Smooth muscle cell (in vitro differentiated cells): ENCODE data around the gene STC2. TPM values are rescaled to one million over a fixed set of nuclear protein-coding genes. Genes with fewer than 3 reads are reported as not detected.
"Not testable (repeated sequence)": the region's sequence is repeated elsewhere in the genome, so short reads cannot be mapped to it uniquely, and the experiment has no call there.

Source experiments
- DNase-seq: peaks from one replicate; lab custom pipeline; 2025; ENCODE audit not compliant: unreplicated experiment; lab: John Stamatoyannopoulos, UW
- H2AFZ ChIP-seq: fragments of 200-600 bp; sonication (generic); 2 replicates; pipeline ENCODE4 v1.6.0; 2016; ENCODE audit warnings: antibody characterized with exemption, low read depth, mild to moderate bottlenecking
- H3F3A ChIP-seq: fragments of 200-600 bp; sonication (generic); 2 replicates; pipeline ENCODE4 v1.6.0; 2017; ENCODE audit warnings: antibody characterized with exemption, low read depth
- H3K27ac ChIP-seq: fragments of 200-600 bp; sonication (generic); 2 replicates; pipeline ENCODE4 v1.5.1; 2016; ENCODE audit warnings: low read depth, mild to moderate bottlenecking
- H3K27me3 ChIP-seq: fragments of 200-600 bp; sonication (generic); 2 replicates; pipeline ENCODE4 v1.6.1; 2016; ENCODE audit warnings: low read depth, mild to moderate bottlenecking
- H3K36me3 ChIP-seq: fragments of 200-600 bp; sonication (generic); 2 replicates; pipeline ENCODE4 v1.5.1; 2016; ENCODE audit warnings: low read depth
- H3K4me1 ChIP-seq: fragments of 200-600 bp; sonication (generic); 2 replicates; pipeline ENCODE4 v1.5.1; 2016; ENCODE audit warnings: low read depth
- H3K4me2 ChIP-seq: fragments of 200-600 bp; sonication (generic); 2 replicates; pipeline ENCODE4 v1.6.0; 2016; ENCODE audit warnings: mild to moderate bottlenecking
- H3K4me3 ChIP-seq: fragments of 200-600 bp; sonication (generic); 2 replicates; pipeline ENCODE4 v1.5.1; 2016; ENCODE audit warnings: mild to moderate bottlenecking
- H3K79me2 ChIP-seq: fragments of 200-600 bp; sonication (generic); 2 replicates; pipeline ENCODE4 v1.6.0; 2016; ENCODE audit warnings: low read depth, mild to moderate bottlenecking
- H3K9ac ChIP-seq: fragments of 200-600 bp; sonication (generic); 2 replicates; pipeline ENCODE4 v1.6.0; 2016; ENCODE audit warnings: low read depth
- H3K9me3 ChIP-seq: fragments of 200-600 bp; sonication (generic); replicated peaks from 2 replicates; pipeline ENCODE4 v1.5.1; 2016; ENCODE audit warnings: low read depth
- H4K20me1 ChIP-seq: fragments of 200-600 bp; sonication (generic); 2 replicates; pipeline ENCODE4 v1.6.0; 2016; ENCODE audit warnings: low read depth
- CTCF ChIP-seq: fragments of 200-600 bp; sonication (generic); IDR thresholded peaks from 2 replicates; pipeline ENCODE4 v1.5.1; 2017; ENCODE audit warnings: borderline replicate concordance, mild to moderate bottlenecking, antibody characterized with exemption; ENCODE audit not compliant: insufficient read depth, poor library complexity, severe bottlenecking
- WGBS: methylation state at CpG from one replicate; pipeline ENCODE4 v1.1.7; 2016; ENCODE audit warnings: low lambda C conversion rate; 5-methylcytosine and 5-hydroxymethylcytosine counted together
- polyA plus RNA-seq: library from polyadenylated mRNA; unstranded; fragments of >200 nt; fragmentation: Nextera tagmentation; extraction: Ambion mirVana; gene quantifications from 2 replicates; pipeline ENCODE4 v1.2.1, GENCODE V29; 2016
- total RNA-seq: library from RNA; depleted of rRNA; stranded (reverse); fragments of >200 nt; gene quantifications from 2 replicates; pipeline ENCODE4 v1.2.3, GENCODE V29; 2014

STC2 gene
- total and polyA plus RNA-seq, 2 experiments from 2014 or later = 54.3 to 75.4 TPM

GRCh38 chr5:173288632-173289031 is 39.6 kb downstream of the STC2 start:
- Histone ChIP-seq H3K27me3 (peaks cover 9% of the 10 kb centered on the region), H3K4me3 (no peak overlapping the region), H3K4me1 (peaks cover 27% of the 10 kb centered on the region), H3K4me2 (no peak overlapping the region), H2AFZ (no peak overlapping the region), H3K27ac (no peak overlapping the region), H3K79me2 (no peaks in the 10 kb centered on the region), H3F3A (peaks cover 11% of the 10 kb centered on the region), H3K9ac (no peak overlapping the region), H4K20me1 (no peaks in the 10 kb centered on the region), H3K9me3 (no peaks in the 10 kb centered on the region), H3K36me3 (no peaks in the 10 kb centered on the region)
- 97% methylated on average over 4 of the region's 4 CpGs for WGBS
- no peak for TF ChIP-seq CTCF
- DNase-seq = no peak

GRCh38 chr5:173287086-173287485 is 41.1 kb downstream of the STC2 start:
- Histone ChIP-seq H3K27me3 (peaks cover 9% of the 10 kb centered on the region), H3K4me3 (no peak overlapping the region), H3K79me2 (no peaks in the 10 kb centered on the region), H4K20me1 (no peaks in the 10 kb centered on the region), H2AFZ (no peak overlapping the region), H3K36me3 (no peaks in the 10 kb centered on the region), H3K9ac (no peak overlapping the region), H3K27ac (no peak overlapping the region), H3K4me1 (peaks cover 14% of the 10 kb centered on the region), H3F3A (peaks cover 11% of the 10 kb centered on the region), H3K9me3 (no peaks in the 10 kb centered on the region), H3K4me2 (no peak overlapping the region)
- 61% methylated on average over 7 of the region's 7 CpGs for WGBS
- DNase-seq = no peak
- TF ChIP-seq CTCF = no peak

- not testable (repeated sequence) for H3K4me3 ChIP-seq, H3K4me1 ChIP-seq, H3K9me3 ChIP-seq, DNase-seq, H3K9ac ChIP-seq, H3F3A ChIP-seq, H3K27me3 ChIP-seq, H3K79me2 ChIP-seq, H4K20me1 ChIP-seq, H2AFZ ChIP-seq, H3K27ac ChIP-seq, H3K36me3 ChIP-seq
- WGBS = 97% methylated on average over 4 of the region's 4 CpGs
- H3K4me2 ChIP-seq = peak overlapping the region; percentile 83
Measured at GRCh38 chr5:173284343-173284958, 43.8 kb downstream of the STC2 start.

DNA sequence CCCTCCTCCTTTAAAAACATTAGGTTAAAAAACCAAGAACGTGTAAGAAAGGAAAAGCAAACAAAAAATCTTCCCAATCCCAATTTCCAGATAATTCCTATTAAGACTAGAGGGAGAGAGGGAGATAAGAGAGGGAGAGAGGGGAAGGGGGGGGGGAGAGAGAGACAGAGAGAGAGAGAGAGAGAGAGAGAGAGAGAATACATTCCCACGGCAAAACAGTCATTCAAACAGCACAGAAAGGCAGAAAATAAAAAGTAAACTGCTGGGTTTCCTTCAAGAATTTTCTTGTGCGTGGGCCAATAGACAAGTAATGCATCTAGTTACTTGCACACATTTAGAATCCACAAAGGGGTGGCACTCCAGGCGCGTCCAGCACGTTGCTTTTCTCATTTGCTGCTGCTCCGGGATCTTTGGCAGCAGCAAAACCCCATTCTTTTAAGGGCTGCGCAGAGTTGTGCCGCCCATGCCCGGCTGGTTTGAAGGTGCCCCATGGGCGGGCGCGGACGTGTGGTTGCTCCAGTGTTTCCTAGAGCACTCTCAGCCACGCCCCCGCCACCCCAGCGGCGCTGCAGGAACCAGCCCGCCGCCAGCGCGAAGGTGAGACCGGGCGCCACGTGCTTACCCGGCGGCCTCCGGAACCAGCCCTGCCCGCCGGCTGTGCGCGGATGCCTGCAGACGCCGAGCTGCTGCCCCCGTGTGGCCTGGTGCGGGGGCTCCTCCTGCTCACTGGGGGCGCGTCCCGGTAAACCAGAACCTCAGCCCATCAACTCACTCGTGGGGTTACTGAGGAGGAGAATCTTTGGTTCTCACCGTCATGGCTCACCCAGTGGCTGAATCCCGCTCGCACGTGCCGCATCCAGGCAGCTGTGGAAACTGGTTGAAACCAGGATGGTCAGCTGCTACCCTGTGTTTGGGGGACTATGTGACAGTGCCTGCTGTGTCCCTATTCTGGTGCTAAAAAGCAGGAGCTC is 44.6 kb downstream of the STC2 start:
- Histone ChIP-seq H3K27me3 (peaks cover 9% of the 10 kb centered on the region), H3K9ac (no peak overlapping the region), H3K4me2 (peak overlapping the region; percentile 83), H3K4me3 (peak overlapping the region; percentile 17), H3K79me2 (no peaks in the 10 kb centered on the region), H3K27ac (no peak overlapping the region), H3K9me3 (no peaks in the 10 kb centered on the region), H4K20me1 (no peaks in the 10 kb centered on the region), H3K4me1 (no peaks in the 10 kb centered on the region), H3F3A (no peaks in the 10 kb centered on the region), H2AFZ (peak overlapping the region; percentile 36), H3K36me3 (no peaks in the 10 kb centered on the region)
- WGBS = 8% methylated on average over 45 of the region's 45 CpGs
- peak; percentile 28 for DNase-seq
- TF ChIP-seq CTCF = peak; percentile 83
